HG03571 (cell line): ENCODE data around the gene IFT74.
A peak's percentile ranks its signal among the peaks of the same experiment; 100 is the strongest.

Experiments
- ATAC-seq: cut with Tn5 transposase; IDR thresholded peaks from one replicate; pipeline ENCODE4 v1.9.1; 2021; ENCODE audit not compliant: unreplicated experiment

Gene IFT74

DNA sequence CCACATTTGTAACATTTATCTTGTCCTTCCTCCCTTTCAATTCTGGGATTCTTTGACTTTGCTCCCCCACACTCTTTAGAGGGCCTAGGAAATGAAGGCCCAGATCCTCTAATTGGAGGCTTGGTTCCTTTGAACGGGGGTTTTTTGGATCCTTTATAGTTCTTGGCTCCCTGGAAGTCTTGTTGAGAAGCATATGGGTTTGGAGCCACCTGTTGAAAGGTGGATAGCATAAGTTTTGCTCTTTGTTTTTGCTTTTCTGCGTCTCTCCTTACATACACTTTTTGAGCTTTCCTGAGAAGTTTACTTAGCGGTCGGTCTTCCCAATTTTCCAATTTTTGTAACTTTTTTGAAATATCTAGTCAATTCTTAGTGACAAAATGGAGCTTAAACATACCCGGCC, 17.8 kb downstream of the IFT74 start:
- no peak for ATAC-seq

DNA sequence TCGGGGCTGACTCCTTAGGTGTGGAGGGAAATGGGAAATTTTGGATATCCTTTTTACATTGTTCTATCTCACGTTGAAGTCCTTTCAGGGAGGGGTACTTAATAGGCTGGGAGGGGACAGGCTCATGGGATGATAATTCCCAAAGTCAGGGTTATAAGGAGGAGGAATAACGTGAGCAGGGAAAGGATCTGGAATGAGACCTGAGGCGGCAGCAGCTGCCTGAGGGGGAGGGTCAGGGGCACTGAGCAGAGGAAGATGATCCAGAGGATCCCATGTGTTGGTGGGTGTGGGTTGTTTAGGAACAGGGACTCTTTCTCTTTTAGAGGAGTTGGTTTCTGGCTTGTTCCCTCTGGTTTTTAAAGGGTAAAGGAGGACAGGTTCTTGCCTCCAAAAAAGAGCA, 18.7 kb downstream of the IFT74 start:
- ATAC-seq = no peak

DNA sequence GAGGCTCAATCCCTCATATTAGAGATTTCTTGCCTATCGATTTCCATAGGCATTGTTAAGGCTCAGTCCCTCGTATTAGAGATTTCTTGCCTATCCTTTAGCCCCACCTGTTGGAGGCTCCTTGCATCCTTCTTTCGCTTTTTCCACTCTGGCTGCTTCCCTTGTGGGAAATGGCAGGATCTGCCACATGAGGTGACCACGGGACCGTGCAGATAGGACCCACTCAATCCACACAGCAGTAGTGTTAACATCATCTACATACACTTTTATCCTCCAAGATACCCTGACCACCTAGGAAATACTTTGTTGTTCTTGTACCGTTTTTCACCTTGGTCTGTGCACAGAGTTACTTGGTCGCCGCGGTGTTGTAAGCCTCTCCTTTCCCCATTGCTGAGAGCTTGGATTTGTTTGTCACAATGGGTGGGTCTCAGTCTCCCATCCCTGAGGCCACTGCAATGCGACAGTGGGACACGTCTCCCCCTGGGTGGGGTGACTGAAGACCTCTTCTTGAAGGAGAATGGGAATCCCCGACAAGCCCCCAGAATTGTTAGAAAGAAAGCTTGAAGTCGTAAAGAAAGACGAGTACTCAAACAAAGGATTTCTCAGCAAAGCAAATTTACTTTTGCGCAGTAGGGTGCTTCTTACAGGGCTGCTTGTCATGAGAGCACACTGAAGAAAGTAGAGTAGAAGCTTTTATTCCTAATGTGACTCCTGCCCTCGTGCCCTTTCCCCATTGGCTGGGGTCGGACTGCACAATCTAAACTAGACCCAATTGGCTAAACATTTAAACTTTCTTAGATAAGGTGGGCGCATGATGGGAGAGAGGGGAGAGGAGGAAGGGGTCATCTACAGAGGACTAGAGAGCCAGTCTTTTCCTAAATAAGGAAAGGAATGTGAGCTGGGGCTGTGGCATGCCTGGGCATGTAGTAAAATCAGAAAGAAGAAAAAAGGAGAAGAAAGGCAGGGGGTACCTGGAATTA, 19.8 kb downstream of the IFT74 start:
- no peak for ATAC-seq

DNA sequence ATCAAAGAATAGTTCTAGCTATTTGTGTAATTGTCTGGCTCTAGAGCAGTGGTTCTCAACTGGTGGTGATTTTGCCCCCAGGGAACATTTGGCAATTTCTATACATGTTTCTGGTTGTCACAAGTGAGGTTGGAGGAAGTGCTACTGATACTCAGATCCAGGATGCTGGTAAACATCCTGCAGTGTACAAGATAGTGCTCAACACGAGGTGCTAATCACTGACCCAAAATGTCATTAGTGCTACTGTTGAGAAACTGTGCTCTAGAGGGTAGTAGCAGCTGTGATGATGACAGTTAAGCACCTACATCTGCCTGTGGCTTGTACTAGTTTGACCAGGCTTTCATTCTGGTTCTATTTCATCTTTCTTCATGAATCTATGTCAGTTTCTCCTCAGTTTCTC, 27.1 kb downstream of the IFT74 start:
- no peak for ATAC-seq

DNA sequence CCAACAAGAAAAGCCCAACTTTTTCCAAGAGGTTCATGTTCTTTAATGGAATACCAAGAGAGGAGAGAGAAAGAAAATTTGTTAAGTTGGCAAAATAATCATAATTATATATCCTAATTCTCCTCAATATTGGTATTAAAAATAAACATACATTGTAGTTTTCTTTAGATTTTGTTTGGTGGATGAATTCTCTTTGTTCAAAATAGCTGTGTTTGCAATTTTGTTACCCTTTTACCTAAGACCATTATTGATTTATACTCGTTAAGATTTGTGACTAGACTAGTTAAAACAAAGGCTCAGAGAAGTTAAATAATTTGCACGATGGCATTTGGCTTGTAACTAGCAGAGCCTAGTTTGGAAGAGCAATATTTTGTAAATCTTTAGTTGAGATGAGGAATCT, 39.6 kb downstream of the IFT74 start:
- no peak for ATAC-seq

DNA sequence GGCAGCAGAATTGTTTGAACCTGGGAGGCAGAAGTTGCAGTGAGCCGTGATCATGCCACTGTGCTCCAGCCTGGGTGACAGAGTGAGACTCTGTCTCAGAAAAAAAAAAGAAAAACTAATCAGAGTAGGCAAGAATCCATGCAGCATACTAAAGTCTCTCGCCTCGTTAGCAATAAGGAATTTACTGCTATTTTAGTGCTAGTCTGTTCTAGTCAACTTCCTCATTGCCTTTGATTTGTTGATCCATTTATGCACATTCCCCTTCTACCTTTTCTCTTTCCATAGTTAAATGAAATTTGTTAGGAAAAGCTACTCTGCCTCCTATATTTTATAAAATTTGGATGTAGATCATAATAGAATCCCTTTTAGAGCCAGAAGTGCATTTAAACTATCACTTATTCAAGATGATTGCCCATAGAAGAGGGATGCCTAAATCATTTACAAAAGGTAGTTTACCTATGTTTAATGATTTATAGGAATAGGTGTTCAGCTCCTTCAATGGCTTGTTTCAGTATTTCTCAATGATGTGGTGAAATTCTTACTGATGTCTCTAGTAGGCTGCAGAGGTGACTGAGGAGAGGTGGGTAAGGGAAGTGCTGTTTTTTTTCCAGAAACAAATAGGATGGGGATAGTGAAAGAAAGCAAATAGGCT, 47.3 kb downstream of the IFT74 start:
- peak; percentile 44 for ATAC-seq

DNA sequence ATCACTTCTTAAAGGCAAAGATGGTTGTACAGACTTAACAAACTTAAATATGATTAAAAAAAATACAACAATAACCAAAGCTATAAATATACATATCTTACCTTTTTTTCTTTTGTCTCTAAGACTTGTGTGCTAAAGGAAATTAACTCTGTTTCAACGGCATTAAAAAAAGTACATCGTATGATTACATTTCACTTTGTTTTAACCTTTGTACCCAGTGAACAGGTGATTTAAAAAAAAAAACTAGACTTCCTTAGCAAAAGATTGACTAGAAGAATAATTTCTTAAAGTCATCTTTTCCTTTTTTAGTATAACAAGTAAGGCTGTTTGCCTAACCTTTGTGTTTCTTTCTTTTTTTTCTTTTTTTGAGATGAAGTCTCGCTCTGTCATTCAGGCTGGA, 49.3 kb downstream of the IFT74 start, which contains the start of gene LRRC19:
Gene LRRC19, minus strand, starts transcription at position 182 of the 400 bp plus-strand sequence. CDS start 5,978 bp downstream, outside the sequence.
- ATAC-seq = no peak

DNA sequence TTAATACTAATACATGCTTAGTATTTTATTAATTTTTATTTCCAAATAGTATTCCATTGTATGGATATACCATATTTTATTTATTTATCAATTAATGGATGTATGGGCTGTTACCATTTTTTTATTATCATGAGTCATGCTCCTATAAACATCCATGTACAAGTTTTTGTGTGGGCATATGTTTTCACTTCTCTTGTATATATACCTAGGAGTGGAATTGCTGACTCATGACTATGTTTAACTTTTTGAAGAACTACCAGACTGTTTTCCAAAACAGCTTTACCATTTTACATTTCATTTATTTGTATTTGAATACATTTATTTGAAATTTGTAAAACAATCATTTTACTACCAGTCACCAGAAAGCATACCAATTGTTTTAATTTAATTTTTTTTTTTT, 63.4 kb downstream of the IFT74 start:
- no peak for ATAC-seq

DNA sequence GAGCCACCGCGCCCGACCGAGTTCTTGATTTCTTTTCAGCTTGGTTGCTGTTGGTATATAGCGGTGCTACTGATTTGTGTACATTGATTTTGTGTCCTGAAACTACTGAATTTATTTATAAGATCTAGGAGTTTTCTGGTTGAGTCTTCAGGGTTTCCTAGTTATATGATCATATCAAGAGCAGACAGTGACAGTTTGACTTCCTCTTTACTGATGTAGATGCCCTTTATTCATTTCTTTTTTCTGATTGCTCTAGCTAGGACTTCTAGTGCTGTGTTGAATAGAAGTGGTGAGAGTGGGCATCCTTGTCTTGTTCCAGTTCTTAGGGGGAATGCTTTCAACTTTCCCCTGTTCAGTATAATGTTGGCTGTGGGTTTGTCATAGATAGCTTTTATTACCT, 66.7 kb downstream of the IFT74 start:
- no peak for ATAC-seq

DNA sequence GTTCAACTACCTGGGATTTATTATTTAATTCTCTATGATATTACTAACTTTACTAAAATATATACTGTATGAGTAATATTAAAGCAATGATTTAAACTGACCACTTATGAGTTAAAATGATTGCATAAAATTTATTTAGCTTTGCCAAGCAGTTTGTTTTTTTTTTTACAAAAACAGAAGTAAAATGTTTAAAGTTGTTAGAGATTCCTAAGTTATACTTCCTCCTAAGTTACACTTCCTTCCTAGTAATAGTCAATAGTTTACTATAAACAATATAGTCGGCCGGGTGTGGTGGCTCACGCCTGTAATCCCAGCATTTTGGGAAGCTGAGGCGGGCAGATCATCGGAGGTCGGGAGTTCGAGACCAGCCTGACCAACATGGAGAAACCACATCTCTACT, 73.0 kb downstream of the IFT74 start:
- ATAC-seq = no peak

DNA sequence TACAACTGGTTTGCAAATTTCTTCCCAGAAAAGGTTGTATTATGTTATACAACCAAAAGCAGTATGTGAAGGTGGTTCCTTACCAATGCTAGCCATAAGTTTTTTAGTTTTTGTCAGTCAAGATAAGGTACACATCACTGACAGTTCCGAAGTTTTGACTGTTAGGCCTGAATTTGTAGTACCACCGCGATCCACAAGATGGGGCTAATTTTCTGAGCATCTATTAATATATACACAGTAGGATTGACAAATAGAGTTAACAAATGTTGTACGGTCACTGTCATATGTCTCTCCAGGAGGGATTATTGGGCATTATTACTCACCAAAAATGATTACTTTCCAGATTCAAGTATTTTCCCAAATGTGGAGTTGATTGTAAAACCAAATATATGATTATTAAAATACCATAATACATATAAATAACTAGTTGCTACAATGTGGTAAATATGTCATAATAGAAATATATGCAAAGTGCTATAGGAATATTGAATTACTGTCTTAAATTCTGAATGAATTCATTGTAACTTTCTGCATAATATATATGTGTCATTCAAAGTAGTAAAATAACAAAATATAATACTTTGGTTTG, 77.7 kb downstream of the IFT74 start:
- peak; percentile 87 for ATAC-seq

DNA sequence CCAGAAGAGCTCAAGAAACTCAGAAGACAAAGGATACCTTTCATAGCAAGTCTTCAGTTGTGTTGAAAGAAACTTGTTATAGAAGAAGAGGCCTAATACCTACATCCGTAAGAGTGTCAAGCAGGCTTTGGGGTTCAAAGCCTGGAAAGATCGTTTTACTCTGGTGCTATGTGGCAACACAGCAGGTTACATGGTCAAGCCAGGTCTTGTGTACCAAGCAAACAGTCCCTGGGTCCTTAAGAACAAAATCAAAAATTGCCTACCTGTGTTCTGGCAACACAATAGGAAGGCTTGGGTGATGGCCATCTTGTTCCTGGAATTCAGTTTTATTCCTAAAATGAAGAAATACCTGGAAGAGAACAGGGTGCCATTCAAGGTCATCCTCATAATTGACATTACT, 81.3 kb downstream of the IFT74 start:
- no peak for ATAC-seq

DNA sequence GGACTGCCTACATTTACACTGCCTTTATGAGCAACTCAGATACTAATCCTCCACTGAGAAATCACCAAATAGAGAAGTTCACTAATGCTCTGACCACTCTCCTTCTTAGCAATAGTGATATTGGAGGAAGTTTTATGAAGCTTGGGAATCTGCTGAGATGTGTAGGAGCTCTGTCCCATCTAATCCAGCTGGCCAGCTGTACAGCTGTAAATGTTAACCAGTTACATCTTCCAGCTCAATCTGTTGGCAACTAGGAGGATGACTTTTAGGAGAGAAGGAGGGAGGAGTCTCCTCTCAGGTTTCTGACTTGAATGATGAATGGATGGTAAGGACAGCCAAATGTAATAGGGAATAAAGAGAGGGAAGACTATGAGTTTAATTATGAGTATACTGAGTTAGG, 85.5 kb downstream of the IFT74 start:
- no peak for ATAC-seq

DNA sequence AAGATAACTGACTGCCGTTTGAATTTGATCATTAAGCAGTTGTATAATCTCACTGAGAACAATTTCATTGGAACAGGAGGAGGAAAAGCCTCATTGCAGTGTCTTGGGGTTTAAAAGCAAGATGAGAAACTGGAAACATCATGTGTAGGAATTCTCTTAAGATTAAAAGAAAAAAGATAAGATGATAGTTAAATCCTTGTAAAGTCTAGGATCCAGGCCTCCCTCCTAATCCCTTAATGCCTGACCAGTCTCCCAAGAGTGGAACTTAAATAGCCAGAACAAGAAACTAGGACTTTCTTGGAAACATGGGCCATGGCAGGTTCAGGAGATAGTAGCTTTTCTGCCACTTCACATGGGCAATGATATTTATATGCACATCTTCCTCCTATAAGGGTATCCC, 86.3 kb downstream of the IFT74 start:
- ATAC-seq = no peak

DNA sequence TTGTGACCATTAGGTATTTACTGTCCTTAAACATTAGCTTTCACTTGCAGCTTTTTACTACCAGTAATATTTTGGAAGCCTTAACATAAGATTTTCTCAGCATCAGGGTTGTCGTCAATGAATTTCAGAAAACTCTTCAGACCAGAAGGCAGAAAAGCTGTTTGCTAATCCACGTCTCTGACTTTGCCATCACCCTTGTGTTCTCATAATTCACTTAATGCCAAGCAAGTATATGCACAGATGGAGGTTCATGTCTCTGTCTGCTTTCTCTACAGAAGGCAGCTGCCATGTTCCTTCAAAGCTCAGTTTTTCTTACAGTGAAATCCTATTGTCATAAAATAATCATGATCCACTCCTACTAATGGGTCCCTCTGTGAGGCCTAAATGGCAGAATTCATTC, 87.0 kb downstream of the IFT74 start:
- no peak for ATAC-seq

DNA sequence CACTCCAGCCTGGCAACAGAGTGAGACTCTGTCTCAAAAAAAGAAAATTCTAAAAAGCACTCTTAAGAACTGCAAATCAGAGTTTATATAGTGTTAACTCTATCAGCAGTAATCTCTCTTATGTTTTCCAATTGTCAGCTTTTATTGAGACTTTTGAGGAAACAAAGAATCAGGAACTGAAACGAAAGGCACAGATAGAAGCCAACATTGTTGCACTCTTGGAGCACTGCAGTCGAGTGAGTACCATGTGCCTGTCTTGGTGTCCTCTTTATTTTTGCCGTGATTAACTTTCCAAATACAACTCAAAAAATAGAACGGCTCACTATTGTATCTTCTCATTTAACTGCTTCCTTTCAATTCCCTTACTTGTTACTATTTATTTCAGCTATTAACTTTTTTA, 90.9 kb downstream of the IFT74 start:
- ATAC-seq = no peak

DNA sequence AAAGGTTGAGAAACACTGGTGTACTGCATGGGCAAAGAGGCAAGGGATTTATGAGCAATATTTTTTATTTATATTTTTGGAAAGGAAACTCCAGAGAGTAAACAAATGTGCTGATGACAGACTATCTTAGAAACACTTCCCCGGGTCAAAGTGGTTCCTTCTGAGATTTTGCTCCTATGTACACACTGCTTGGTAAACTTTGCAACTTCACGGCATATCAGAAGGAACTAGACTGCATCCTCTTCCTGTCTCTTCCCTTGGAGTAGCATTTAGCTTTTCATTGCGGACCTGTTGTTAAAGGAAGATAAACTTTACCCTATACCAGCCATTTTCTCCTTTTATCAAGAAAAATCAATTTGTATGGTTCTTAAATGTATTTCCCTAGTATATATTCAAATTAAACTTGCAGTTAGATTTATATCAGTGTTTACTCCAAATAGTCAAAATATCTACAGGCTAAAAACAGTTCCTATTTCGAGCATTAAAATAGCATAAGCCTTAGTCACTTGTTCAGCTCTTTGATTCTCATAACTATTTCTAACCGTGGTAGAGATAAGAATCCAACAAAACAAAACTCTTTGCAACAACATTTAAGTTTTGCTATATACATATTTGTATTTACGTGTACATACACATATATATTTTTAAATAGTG, 97.3 kb downstream of the IFT74 start:
- no peak for ATAC-seq

DNA sequence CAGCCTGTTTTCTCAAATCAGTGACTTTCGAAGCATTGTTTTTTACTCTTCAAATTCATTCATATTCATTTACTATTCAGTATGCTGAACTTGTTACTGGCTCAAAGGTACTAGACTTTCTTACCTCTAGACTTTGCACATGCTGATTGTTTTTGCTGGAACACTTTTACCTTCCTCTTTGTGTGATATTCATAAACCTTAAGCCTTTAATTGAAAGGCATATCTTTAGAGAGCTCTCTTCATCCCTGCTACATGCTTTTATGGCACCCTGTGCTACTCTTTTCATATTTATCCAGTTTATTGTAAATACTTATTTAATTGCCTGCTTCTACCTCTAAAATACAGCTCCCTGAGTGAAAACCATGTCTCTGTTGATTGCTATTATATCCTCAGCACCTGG, 97.9 kb downstream of the IFT74 start:
- no peak for ATAC-seq

DNA sequence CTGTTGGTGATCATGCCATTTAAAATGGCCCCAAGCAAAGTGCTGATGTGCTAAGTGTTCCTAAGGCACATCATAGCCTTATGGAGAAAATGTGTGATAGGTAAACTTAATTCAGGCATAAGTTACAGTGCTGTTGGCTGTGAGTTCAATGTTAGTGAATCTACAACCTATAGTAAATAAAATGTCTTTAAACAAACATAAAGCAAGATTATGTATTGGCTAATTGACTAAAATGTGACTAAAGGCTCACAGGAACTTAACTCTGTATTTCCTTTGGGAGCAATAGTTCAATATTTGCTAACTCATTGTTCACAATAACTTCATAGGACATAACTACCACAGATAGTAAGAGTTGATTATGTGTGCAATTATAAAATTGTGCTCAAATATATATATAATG, 98.6 kb downstream of the IFT74 start:
- ATAC-seq = no peak

DNA sequence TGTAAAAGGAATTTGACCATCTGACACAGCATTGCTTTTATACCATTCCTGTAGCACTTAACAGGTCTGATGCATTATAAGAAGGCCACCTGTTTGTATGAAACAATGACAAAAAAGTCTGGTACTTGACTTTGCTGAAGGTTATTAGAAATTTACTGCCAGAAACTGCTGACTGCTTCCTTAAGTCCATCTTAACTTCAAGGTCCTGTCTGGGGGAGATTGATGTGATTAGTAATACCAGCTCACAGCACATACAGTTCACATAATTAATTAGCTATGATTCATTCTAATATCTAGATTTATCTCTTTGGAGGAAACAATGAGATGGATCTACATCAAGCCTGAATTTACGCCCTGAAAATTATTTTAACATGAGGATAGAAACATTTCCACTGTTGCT, 103.2 kb downstream of the IFT74 start:
- ATAC-seq = no peak

DNA sequence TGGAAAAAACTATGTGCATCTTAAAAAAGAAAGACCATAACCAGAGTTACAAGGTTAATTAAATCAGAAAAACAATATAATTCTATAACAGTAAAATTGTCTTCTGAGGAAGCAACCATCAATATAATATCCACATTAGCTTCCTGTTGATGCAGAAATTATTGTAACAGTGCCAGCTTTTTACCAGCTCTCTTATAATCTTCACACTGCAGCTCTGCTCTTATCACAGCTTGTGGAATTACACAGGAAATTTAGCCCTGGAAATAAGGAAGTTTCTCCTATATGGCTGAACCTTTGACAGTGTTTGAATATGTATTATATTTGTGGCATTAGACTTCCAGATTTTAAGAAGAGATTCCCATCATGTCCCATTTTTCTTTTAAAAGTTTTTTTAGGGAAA, 103.7 kb downstream of the IFT74 start:
- ATAC-seq = no peak
